Vagina (tissue), 2 donors: ENCODE results near the gene VIM.

Source experiments
- CTCF ChIP-seq, 3 experiments: fragments of 450-650 bp in 2 of 3; fragments of 200-600 bp in 1 of 3; sonication (generic) in 1 of 3; IDR thresholded peaks; one replicate each; pipeline ENCODE4 v1.5.1; 2017 to 2019; ENCODE audit warnings: antibody characterized with exemption in 3 of 3, mild to moderate bottlenecking in 2 of 3, moderate library complexity in 2 of 3
- POLR2A ChIP-seq, 2 donors: fragments of 450-650 bp; IDR thresholded peaks; one replicate each; pipeline ENCODE4 v1.6.1; 2017; ENCODE audit warnings: antibody characterized with exemption in 2 of 2, mild to moderate bottlenecking in 2 of 2, moderate library complexity in 2 of 2

- TF ChIP-seq CTCF (IDR thresholded peaks at IDR 0.05) (no peak), POLR2A (IDR thresholded peaks at IDR 0.05) (no peak)
These were observed 46.9 kb upstream of the VIM start for GRCh38 chr10:17181110-17181509.
